DND-41 (cell line): ENCODE results near the gene CENPX.

Experiments
- ATAC-seq: fragments of 200-7000 bp; cut with Tn5 transposase; 3 replicates; pipeline ENCODE4 v1.9.1; 2021; ENCODE audit warnings: low read depth; ENCODE audit not compliant: insufficient read depth
- DNase-seq: peaks from one replicate; pipeline ENCODE4 v3.0.0-alpha.2; 2020
- H2AFZ ChIP-seq: 2 replicates; pipeline ENCODE4 v1.6.0; 2012; ENCODE audit warnings: low read depth, low read length
- H3K27ac ChIP-seq: 2 replicates; pipeline ENCODE4 v1.5.1; 2012; ENCODE audit warnings: low read length, inconsistent platforms
- H3K27me3 ChIP-seq: fragments of 200-600 bp; sonication (generic); 2 replicates; pipeline ENCODE4 v1.6.0; 2012; ENCODE audit warnings: low read length, mild to moderate bottlenecking, inconsistent platforms; ENCODE audit not compliant: insufficient read depth, poor library complexity
- H3K36me3 ChIP-seq: 2 replicates; pipeline ENCODE4 v1.5.1; 2012; ENCODE audit warnings: low read length, inconsistent platforms; ENCODE audit not compliant: insufficient read depth
- H3K4me1 ChIP-seq: 2 replicates; pipeline ENCODE4 v1.5.1; 2012; ENCODE audit warnings: mild to moderate bottlenecking, low read length; ENCODE audit not compliant: insufficient read depth
- H3K4me2 ChIP-seq: 2 replicates; pipeline ENCODE4 v1.6.0; 2012; ENCODE audit warnings: mild to moderate bottlenecking, moderate library complexity, low read length, inconsistent platforms; ENCODE audit not compliant: insufficient read depth
- H3K4me3 ChIP-seq, 2 experiments: fragments of 200-600 bp in 1 of 2; shearing (Covaris generic) in 1 of 2; 2 replicates each; pipeline ENCODE4 v1.5.1; 2012 to 2016; ENCODE audit warnings: inconsistent platforms in 2 of 2, low read length in 2 of 2, mild to moderate bottlenecking in 2 of 2, low read depth in 1 of 2, moderate library complexity in 1 of 2
- H3K79me2 ChIP-seq: 2 replicates; pipeline ENCODE4 v1.6.0; 2012; ENCODE audit warnings: low read length, inconsistent platforms; ENCODE audit not compliant: insufficient read depth
- H3K9ac ChIP-seq: 2 replicates; pipeline ENCODE4 v1.6.0; 2012; ENCODE audit warnings: low read depth, mild to moderate bottlenecking, inconsistent platforms, low read length, moderate library complexity
- H3K9me3 ChIP-seq: 2 replicates; pipeline ENCODE4 v1.5.1; 2012; ENCODE audit warnings: low read length, moderate library complexity, mild to moderate bottlenecking, inconsistent platforms; ENCODE audit not compliant: insufficient read depth, severe bottlenecking
- H4K20me1 ChIP-seq: 2 replicates; pipeline ENCODE4 v1.6.0; 2012; ENCODE audit warnings: low read length; ENCODE audit not compliant: insufficient read depth
- EZH2 ChIP-seq: IDR thresholded peaks from 3 replicates; pipeline ENCODE4 v1.6.1; 2012; ENCODE audit warnings: borderline replicate concordance, low read depth, mild to moderate bottlenecking, moderate library complexity, low read length, inconsistent platforms; ENCODE audit not compliant: severe bottlenecking
- TF ChIP-seq, protein P1 (sequence below): IDR thresholded peaks from 2 replicates; pipeline ENCODE4 v1.5.1; 2012; ENCODE audit warnings: borderline replicate concordance, low read length, moderate library complexity, mild to moderate bottlenecking; ENCODE audit not compliant: poor library complexity, severe bottlenecking; ENCODE audit errors: extremely low read depth

CENPX gene

DNA sequence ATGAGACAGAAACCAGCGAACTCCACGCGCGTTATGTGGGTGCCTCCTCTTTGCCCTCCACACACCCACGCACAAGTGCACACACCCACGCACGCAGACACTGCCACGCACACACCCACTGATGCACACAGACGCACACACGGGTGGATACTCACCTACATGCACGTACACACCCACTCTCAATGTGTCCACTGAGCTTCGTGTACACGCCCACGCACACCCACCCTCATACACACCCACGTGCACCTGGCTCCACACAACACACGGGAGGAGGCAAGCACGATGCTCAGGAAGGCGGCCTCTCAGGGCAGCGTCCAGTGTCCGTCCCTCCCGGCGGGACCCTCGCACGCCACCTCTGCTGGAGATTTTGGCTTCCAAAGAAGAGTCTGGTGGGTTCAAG lies 24.7 kb upstream of the CENPX start:
- peaks cover 26% of the 10 kb centered on the region for H3K36me3 ChIP-seq
- DNase-seq = no peak
- H3K4me3 ChIP-seq = no peak overlapping the region
- H4K20me1 ChIP-seq = peaks cover 4% of the 10 kb centered on the region
- H3K9me3 ChIP-seq = no peaks in the 10 kb centered on the region
- H3K4me1 ChIP-seq = peaks cover 21% of the 10 kb centered on the region
- no peak for TF ChIP-seq EZH2
- TF ChIP-seq, protein P1, sequence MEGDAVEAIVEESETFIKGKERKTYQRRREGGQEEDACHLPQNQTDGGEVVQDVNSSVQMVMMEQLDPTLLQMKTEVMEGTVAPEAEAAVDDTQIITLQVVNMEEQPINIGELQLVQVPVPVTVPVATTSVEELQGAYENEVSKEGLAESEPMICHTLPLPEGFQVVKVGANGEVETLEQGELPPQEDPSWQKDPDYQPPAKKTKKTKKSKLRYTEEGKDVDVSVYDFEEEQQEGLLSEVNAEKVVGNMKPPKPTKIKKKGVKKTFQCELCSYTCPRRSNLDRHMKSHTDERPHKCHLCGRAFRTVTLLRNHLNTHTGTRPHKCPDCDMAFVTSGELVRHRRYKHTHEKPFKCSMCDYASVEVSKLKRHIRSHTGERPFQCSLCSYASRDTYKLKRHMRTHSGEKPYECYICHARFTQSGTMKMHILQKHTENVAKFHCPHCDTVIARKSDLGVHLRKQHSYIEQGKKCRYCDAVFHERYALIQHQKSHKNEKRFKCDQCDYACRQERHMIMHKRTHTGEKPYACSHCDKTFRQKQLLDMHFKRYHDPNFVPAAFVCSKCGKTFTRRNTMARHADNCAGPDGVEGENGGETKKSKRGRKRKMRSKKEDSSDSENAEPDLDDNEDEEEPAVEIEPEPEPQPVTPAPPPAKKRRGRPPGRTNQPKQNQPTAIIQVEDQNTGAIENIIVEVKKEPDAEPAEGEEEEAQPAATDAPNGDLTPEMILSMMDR = no peak
- H3K4me2 ChIP-seq = no peak overlapping the region
- H3K79me2 ChIP-seq = peaks cover 14% of the 10 kb centered on the region
- no peak overlapping the region for H3K27ac ChIP-seq
- H3K9ac ChIP-seq = no peak overlapping the region
- no peak for ATAC-seq
- no peaks in the 10 kb centered on the region for H3K27me3 ChIP-seq
- H2AFZ ChIP-seq = no peak overlapping the region

DNA sequence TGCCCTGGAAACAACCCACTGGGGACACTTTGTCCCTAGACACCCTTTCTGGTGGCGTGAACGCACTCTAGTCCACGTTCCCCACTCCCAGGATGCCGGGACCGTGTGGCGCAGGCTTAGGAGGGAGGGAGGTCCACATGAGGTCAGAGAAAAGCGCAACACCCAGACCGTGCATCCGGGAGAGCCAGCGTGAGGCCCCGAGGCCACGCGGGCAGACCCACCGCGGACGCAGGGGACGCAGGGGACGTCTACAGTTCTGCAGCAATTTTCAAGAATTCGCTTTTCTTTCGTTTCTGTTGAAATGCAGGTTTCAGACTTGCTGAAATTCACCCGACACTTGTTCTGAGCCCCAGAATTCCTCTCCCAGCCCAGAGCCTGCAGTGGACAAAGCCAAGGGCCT lies 24.2 kb upstream of the CENPX start:
- H3K4me2 ChIP-seq = no peak overlapping the region
- no peak for TF ChIP-seq EZH2
- TF ChIP-seq, protein P1 = no peak
- peaks cover 10% of the 10 kb centered on the region for H3K79me2 ChIP-seq
- H3K9me3 ChIP-seq = no peaks in the 10 kb centered on the region
- DNase-seq (no peak), ATAC-seq (no peak)
- no peaks in the 10 kb centered on the region for H3K27me3 ChIP-seq
- H3K36me3 ChIP-seq = peaks cover 23% of the 10 kb centered on the region
- peaks cover 19% of the 10 kb centered on the region for H3K4me1 ChIP-seq
- H3K9ac ChIP-seq = no peak overlapping the region
- H4K20me1 ChIP-seq = no peaks in the 10 kb centered on the region
- H3K4me3 ChIP-seq = no peak overlapping the region
- H3K27ac ChIP-seq = no peak overlapping the region
- no peak overlapping the region for H2AFZ ChIP-seq

DNA sequence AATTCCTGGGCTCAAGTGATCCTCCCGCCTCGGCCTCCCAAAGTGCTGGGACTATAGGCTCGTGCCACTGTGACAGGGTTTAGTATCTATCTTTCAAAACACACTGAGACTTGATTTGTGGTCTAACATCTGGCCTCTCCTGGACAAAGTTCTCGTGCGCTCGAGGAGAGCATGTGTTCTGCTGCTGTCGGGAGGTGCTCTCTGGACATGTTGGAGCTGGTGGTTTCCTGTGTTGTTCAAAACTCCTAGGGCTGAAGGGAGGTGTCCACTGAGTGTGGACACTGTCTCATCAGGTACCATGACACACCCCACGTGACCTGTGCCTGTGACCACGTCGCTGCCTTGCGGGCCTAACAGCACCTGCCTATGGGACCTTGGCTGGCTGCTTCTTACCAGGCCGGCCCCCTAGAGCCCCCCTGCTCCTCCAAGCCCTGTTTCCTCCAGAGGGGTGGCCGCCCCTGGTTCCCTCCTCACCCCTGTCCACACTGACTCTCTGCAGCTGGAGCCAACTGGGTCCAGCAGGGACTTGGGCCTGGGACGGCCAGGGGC lies 23.3 kb upstream of the CENPX start:
- H2AFZ ChIP-seq = no peak overlapping the region
- peaks cover 23% of the 10 kb centered on the region for H3K36me3 ChIP-seq
- no peak overlapping the region for H3K27ac ChIP-seq
- no peak for ATAC-seq
- H3K9me3 ChIP-seq = no peaks in the 10 kb centered on the region
- no peak for TF ChIP-seq EZH2
- DNase-seq = no peak
- H3K27me3 ChIP-seq = no peaks in the 10 kb centered on the region
- peaks cover 18% of the 10 kb centered on the region for H3K4me1 ChIP-seq
- H4K20me1 ChIP-seq = no peaks in the 10 kb centered on the region
- H3K4me3 ChIP-seq = no peak overlapping the region
- H3K79me2 ChIP-seq = peaks cover 6% of the 10 kb centered on the region
- no peak overlapping the region for H3K9ac ChIP-seq
- no peak overlapping the region for H3K4me2 ChIP-seq

DNA sequence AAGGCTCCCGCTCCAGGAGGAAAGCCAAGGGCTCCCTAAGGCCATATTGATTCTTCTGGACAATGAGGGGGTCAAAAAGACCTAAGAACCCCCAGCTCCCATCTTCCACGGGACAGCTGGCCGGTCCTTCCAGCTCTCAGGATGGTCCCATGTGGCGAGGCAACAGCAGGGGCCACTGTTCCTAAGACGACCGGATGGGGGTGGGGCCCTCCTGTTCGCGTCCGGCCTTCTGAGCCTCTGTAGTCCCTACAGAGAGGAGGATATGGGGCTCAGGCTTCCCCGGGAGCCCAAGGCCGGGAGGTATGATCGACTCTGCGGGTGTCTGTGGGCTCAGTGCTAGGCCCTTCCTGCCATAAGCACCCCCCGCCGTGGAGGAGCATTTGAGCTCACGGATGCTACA lies 20.8 kb upstream of the CENPX start:
- Histone ChIP-seq H3K79me2 (no peaks in the 10 kb centered on the region), H3K9me3 (no peaks in the 10 kb centered on the region), H3K36me3 (peaks cover 6% of the 10 kb centered on the region; the same call in 1 of the 2 replicates), H3K4me3 (no peak overlapping the region), H4K20me1 (no peaks in the 10 kb centered on the region), H3K4me1 (no peaks in the 10 kb centered on the region), H3K9ac (no peak overlapping the region), H2AFZ (no peak overlapping the region), H3K4me2 (no peak overlapping the region), H3K27ac (no peak overlapping the region), H3K27me3 (no peaks in the 10 kb centered on the region)
- DNase-seq = no peak
- TF ChIP-seq EZH2 = no peak
- TF ChIP-seq, protein P1 = no peak
- ATAC-seq = no peak
